Liver (tissue), 3 donors: Measurements from ENCODE around the gene MMP27.

Experiments
- CTCF ChIP-seq: fragments of 150-350 bp; IDR thresholded peaks from 2 replicates; pipeline ENCODE4 v1.5.1; 2017; ENCODE audit warnings: improper control_type of control experiment, low read depth, low read length; ENCODE audit not compliant: missing input control
- HNF4A ChIP-seq, 2 donors: conservative IDR thresholded peaks; 2 replicates each; pipeline ENCODE4 v1.6.1; 2016; ENCODE audit warnings: antibody characterized with exemption in 2 of 2, mild to moderate bottlenecking in 2 of 2
- RXRA ChIP-seq, 2 donors: IDR thresholded peaks; 2 replicates each; pipeline ENCODE4 v1.6.1; 2017 to 2018; ENCODE audit warnings: antibody characterized with exemption in 2 of 2, mild to moderate bottlenecking in 1 of 2
- YY1 ChIP-seq: IDR thresholded peaks from 2 replicates; pipeline ENCODE4 v1.6.1; 2016; ENCODE audit warnings: antibody characterized with exemption, mild to moderate bottlenecking
- donor health status: healthy.
- donor health status: healthy.

- TF ChIP-seq CTCF, result no peak
- no peak for TF ChIP-seq HNF4A (conservative IDR thresholded peaks at IDR 0.05)
- no peak for TF ChIP-seq RXRA (IDR thresholded peaks at IDR 0.05)
- no peak for TF ChIP-seq YY1
Measured at GRCh38 chr11:102678022-102678421, 27.5 kb downstream of the MMP27 start.
